GM18502 (cell line): ENCODE data around the gene ATP5F1D.
"Not testable (repeated sequence)": the region's sequence is repeated elsewhere in the genome, so short reads cannot be mapped to it uniquely, and the experiment has no call there.

Experiments used
- ATAC-seq: cut with Tn5 transposase; IDR thresholded peaks from one replicate; pipeline ENCODE4 v1.9.1; 2021; ENCODE audit warnings: mild to moderate bottlenecking; ENCODE audit not compliant: unreplicated experiment, poor library complexity

The ATP5F1D gene

GRCh38 chr19:1245494-1246264 lies 4.1 kb downstream of the ATP5F1D start:
- ATAC-seq, result no peak

GRCh38 chr19:1246265-1247087 lies 4.9 kb downstream of the ATP5F1D start:
- ATAC-seq, result not testable (repeated sequence)

- ATAC-seq, result no peak
These were observed 6.2 kb downstream of the ATP5F1D start for GRCh38 chr19:1247748-1248138.

GRCh38 chr19:1248139-1248785 lies 6.7 kb downstream of the ATP5F1D start, which contains the start of gene MIDN:
Gene MIDN, plus strand, starts transcription at chr19:1248583. Its CDS starts 1,714 bp downstream, at chr19:1250297.
- peak; percentile 18 for ATAC-seq

GRCh38 chr19:1248786-1249297 lies 7.3 kb downstream of the ATP5F1D start:
- ATAC-seq, result peak; percentile 36

- ATAC-seq, result peak; percentile 33
These were observed 7.9 kb downstream of the ATP5F1D start for GRCh38 chr19:1249298-1249989.

GRCh38 chr19:1249990-1250436 lies 8.5 kb downstream of the ATP5F1D start:
- no peak for ATAC-seq

GRCh38 chr19:1250437-1251260 lies 9.1 kb downstream of the ATP5F1D start:
- no peak for ATAC-seq

- ATAC-seq, result no peak
These were observed 10.0 kb downstream of the ATP5F1D start for GRCh38 chr19:1251330-1252220.

- no peak for ATAC-seq
These were observed 10.8 kb downstream of the ATP5F1D start for GRCh38 chr19:1252221-1252820.

GRCh38 chr19:1252821-1253513 lies 11.4 kb downstream of the ATP5F1D start:
- no peak for ATAC-seq

- no peak for ATAC-seq
These were observed 12.0 kb downstream of the ATP5F1D start for GRCh38 chr19:1253514-1254080.

GRCh38 chr19:1254081-1254527 lies 12.6 kb downstream of the ATP5F1D start:
- ATAC-seq, result no peak

- ATAC-seq, result no peak
These were observed 13.1 kb downstream of the ATP5F1D start for GRCh38 chr19:1254530-1255185.

GRCh38 chr19:1255186-1256161 lies 13.9 kb downstream of the ATP5F1D start:
- no peak for ATAC-seq
